Thoracic aorta (tissue), 2 donors: ENCODE measurements around the gene ZNF385B. TPM values are rescaled to one million over a fixed set of nuclear protein-coding genes. Genes with fewer than 3 reads are reported as not detected.

Experiments used
- ATAC-seq: fragments of 150-250 bp; one replicate; pipeline ENCODE4 v1.8.0; 2017; ENCODE audit warnings: low read depth; ENCODE audit not compliant: insufficient number of reproducible peaks, low FRiP score
- DNase-seq: peaks from one replicate; pipeline ENCODE4 v3.0.0-alpha.2; 2020; ENCODE audit warnings: low spot score
- H3K27ac ChIP-seq, 2 donors: fragments of 200-600 bp; sonication (generic); 1 replicate in 1 of 2; 2 replicates in 1 of 2; pipeline ENCODE4 v1.5.1; 2016; ENCODE audit warnings: mild to moderate bottlenecking in 2 of 2, moderate library complexity in 2 of 2
- H3K27me3 ChIP-seq: fragments of 200-600 bp; sonication (generic); replicated peaks from 2 replicates; pipeline ENCODE4 v1.6.0; 2016; ENCODE audit warnings: mild to moderate bottlenecking; ENCODE audit not compliant: insufficient read depth
- H3K36me3 ChIP-seq: fragments of 200-600 bp; sonication (generic); one replicate; pipeline ENCODE4 v1.5.1; 2016
- H3K4me1 ChIP-seq, 2 donors: fragments of 200-600 bp; sonication (generic); 1 replicate in 1 of 2; 2 replicates in 1 of 2; pipeline versions ENCODE4 v1.5.1 to v1.6.0; 2016; ENCODE audit warnings: low read depth in 2 of 2, mild to moderate bottlenecking in 1 of 2; ENCODE audit not compliant: control insufficient read depth in 1 of 2
- H3K4me3 ChIP-seq: fragments of 200-600 bp; sonication (generic); 2 replicates; pipeline ENCODE4 v1.5.1; 2016; ENCODE audit warnings: mild to moderate bottlenecking
- H3K9me3 ChIP-seq: fragments of 200-600 bp; sonication (generic); 2 replicates; pipeline ENCODE4 v1.5.1; 2016
- CTCF ChIP-seq: fragments of 200-600 bp; sonication (generic); IDR thresholded peaks from one replicate; pipeline ENCODE4 v1.5.1; 2019; ENCODE audit warnings: antibody characterized with exemption
- total RNA-seq, 2 donors: library from RNA; depleted of rRNA; stranded (reverse); fragments of >200 nt; gene quantifications; one replicate each; pipeline versions ENCODE4 v1.1.0 to v1.2.3, GENCODE V29; 2016

ZNF385B gene
- total RNA-seq, 2 donors from 2014 or later = 0.41 to 1.9 TPM

GRCh38 chr2:179769323-179769722 is 92.1 kb downstream of the ZNF385B start:
- no peak for TF ChIP-seq CTCF
- Histone ChIP-seq H3K4me1 (peaks cover 5 to 12% of the 10 kb centered on the region in 2 donors), H3K9me3 (no peaks in the 10 kb centered on the region), H3K36me3 (no peaks in the 10 kb centered on the region), H3K4me3 (no peak overlapping the region), H3K27ac (no peak overlapping the region), H3K27me3 (no peaks in the 10 kb centered on the region)
- no peak for ATAC-seq
- no peak for DNase-seq

GRCh38 chr2:179768765-179769164 is 92.6 kb downstream of the ZNF385B start:
- Histone ChIP-seq H3K4me1 (peaks cover 5 to 12% of the 10 kb centered on the region in 2 donors), H3K36me3 (no peaks in the 10 kb centered on the region), H3K27me3 (no peaks in the 10 kb centered on the region), H3K4me3 (no peak overlapping the region), H3K9me3 (no peaks in the 10 kb centered on the region), H3K27ac (no peak overlapping the region)
- ATAC-seq = no peak
- no peak for TF ChIP-seq CTCF
- no peak for DNase-seq

GRCh38 chr2:179765666-179766065 is 95.7 kb downstream of the ZNF385B start:
- Histone ChIP-seq H3K4me1 (peaks cover 5 to 12% of the 10 kb centered on the region in 2 donors), H3K36me3 (no peaks in the 10 kb centered on the region), H3K9me3 (no peaks in the 10 kb centered on the region), H3K27me3 (no peaks in the 10 kb centered on the region), H3K27ac (no peak overlapping the region), H3K4me3 (no peak overlapping the region)
- DNase-seq (no peak), ATAC-seq (no peak)
- no peak for TF ChIP-seq CTCF

- ATAC-seq = no peak
- no peaks in the 10 kb centered on the region for H3K36me3 ChIP-seq
- DNase-seq = no peak
- no peaks in the 10 kb centered on the region for H3K27me3 ChIP-seq
- peaks cover 5 to 12% of the 10 kb centered on the region in 2 donors for H3K4me1 ChIP-seq
- no peak overlapping the region for H3K27ac ChIP-seq
- no peak for TF ChIP-seq CTCF
- no peaks in the 10 kb centered on the region for H3K9me3 ChIP-seq
- no peak overlapping the region for H3K4me3 ChIP-seq
These were observed 96.7 kb downstream of the ZNF385B start for GRCh38 chr2:179764710-179765109.

GRCh38 chr2:179758636-179759035 is 102.8 kb downstream of the ZNF385B start:
- no peaks in the 10 kb centered on the region for H3K36me3 ChIP-seq
- no peak overlapping the region for H3K4me3 ChIP-seq
- ATAC-seq (no peak), DNase-seq (no peak)
- TF ChIP-seq CTCF = no peak
- H3K27me3 ChIP-seq = no peaks in the 10 kb centered on the region
- no peak overlapping the region for H3K27ac ChIP-seq
- no peaks in the 10 kb centered on the region for H3K4me1 ChIP-seq
- no peaks in the 10 kb centered on the region for H3K9me3 ChIP-seq
